ENCODE data around the gene DEFB124.
"Not testable (repeated sequence)": the region's sequence is repeated elsewhere in the genome, so short reads cannot be mapped to it uniquely, and the experiment has no call there.

Gene DEFB124, protein sequence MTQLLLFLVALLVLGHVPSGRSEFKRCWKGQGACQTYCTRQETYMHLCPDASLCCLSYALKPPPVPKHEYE

DNA sequence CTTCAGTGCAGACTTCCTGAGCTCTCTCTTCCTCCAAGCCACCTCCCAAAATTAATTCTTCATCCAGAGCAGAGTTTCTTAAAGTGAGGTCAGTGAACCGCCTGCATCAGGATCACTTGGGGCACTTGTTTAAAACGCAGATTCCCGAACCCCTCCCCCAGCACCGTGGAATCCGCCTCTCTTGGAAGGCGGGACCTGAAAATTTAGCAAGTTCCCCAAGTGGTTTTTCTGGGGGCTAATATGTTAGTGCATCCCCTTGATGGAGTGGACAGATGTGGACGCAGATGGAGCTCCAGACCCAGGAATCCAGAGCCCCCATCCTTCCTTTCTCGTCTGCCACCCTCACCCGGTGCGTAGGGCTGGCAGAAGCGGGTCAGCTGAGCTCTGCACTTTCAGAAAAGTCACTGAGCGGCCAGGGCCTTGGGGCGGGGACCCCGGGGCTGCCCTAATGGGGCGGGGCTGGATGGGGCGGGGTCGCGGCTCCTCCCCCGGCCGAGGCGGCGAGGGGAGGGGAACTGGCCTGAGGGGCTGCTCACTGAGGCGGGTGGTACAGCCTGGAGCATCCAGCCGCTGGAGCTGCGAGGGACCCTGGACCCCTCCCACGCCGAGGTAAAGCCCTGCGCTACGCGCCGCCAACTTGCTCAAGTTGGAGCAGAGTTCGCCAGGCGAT, at the start of gene DEFB124, which contains the start of gene REM1:
TSS of gene DEFB124 (minus strand) at position 370 of the 670 bp plus-strand sequence. CDS start 2,114 bp downstream, outside the sequence.
TSS of gene REM1 (plus strand) at position 531 of the 670 bp plus-strand sequence. CDS start 1,158 bp downstream, outside the sequence.
- H3K36me3 Mint-ChIP-seq (ENCODE audit: low read depth), result peaks cover 4% of the 10 kb centered on the region
- H3K27ac Mint-ChIP-seq, result no peak within 1 kb of the TSS
- TF ChIP-seq, protein P1, sequence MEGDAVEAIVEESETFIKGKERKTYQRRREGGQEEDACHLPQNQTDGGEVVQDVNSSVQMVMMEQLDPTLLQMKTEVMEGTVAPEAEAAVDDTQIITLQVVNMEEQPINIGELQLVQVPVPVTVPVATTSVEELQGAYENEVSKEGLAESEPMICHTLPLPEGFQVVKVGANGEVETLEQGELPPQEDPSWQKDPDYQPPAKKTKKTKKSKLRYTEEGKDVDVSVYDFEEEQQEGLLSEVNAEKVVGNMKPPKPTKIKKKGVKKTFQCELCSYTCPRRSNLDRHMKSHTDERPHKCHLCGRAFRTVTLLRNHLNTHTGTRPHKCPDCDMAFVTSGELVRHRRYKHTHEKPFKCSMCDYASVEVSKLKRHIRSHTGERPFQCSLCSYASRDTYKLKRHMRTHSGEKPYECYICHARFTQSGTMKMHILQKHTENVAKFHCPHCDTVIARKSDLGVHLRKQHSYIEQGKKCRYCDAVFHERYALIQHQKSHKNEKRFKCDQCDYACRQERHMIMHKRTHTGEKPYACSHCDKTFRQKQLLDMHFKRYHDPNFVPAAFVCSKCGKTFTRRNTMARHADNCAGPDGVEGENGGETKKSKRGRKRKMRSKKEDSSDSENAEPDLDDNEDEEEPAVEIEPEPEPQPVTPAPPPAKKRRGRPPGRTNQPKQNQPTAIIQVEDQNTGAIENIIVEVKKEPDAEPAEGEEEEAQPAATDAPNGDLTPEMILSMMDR (IDR thresholded peaks at IDR 0.05; ENCODE audit: unreplicated experiment in 3 of 3), result no peak
- no peaks in the 10 kb centered on the region for H3K4me1 Mint-ChIP-seq
- H3K27me3 Mint-ChIP-seq (ENCODE audit: low read depth), result peaks cover 6% of the 10 kb centered on the region
- no peak within 1 kb of the TSS for H3K4me3 Mint-ChIP-seq
- peaks cover 21% of the 10 kb centered on the region for H3K9me3 Mint-ChIP-seq

DNA sequence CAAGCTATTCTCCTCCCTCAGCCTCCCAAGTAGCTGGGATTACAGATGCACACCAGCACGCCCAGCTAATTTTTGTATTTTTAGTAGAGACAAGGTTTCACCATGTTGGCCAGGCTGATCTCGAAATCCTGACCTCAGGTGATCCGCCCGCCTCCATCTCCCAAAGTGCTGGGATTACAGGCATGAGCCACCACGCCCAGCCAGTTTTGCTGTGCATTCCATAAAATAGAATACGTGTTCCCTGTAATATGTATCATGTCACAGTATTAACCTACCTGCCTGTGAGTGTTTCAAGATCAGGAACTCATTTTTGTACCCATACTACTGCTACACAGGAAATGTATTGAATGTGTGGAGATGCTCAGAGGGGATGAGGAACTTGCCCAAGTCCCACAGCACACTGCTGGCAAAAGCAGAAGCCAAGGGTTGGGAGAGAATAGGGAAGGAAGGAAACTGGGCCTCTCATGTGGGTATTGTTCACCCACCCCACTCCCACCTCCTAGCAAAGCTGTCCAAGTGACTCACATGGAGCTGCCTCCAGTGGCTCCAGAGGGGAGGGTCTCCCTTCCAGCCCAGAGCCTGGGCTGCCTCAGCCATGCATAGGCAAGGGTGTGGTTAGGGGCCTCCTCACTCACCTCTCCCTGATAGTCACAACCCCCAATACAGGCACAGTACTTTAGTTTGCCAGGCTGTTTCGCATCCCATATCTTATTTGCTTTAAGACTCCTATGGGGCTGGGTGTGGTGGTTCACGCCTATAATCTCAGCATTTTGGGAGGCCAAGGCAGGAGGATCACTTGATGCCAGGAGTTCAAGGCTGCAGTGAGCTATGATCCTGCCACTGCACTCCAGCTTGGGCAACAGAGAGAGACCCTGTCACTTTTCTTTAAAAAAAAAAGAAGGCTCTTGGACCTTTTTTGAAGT, 48.7 kb upstream of the DEFB124 start:
- no peak overlapping the region for H3K4me3 Mint-ChIP-seq
- no peak overlapping the region for H3K27ac Mint-ChIP-seq
- H3K4me1 Mint-ChIP-seq, result no peaks in the 10 kb centered on the region
- peaks cover 38% of the 10 kb centered on the region for H3K36me3 Mint-ChIP-seq (ENCODE audit: low read depth)
- TF ChIP-seq, protein P1 (IDR thresholded peaks at IDR 0.05; ENCODE audit: unreplicated experiment in 3 of 3), result no peak
- H3K9me3 Mint-ChIP-seq, result no peaks in the 10 kb centered on the region
- H3K27me3 Mint-ChIP-seq (ENCODE audit: low read depth), result no peaks in the 10 kb centered on the region

DNA sequence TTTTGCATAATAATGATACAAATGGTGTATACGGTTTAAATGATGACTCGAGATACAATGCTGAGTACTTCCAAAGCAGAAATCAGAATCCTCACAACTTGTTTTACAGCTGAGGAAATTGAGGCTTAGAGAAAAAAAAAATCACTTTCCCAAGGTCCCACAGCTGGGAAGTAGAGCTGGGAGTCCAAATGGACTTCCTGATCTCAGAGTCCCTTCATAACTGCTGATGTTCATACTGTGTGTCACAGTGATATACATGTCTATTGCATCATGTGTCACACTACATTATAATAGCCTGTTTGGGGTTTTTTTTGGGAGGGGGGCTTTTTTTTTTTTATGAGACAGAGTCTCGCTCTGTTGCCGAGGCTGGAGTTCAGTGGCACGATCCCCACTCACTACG, 47.8 kb upstream of the DEFB124 start:
- TF ChIP-seq, protein P1 (IDR thresholded peaks at IDR 0.05; ENCODE audit: unreplicated experiment in 3 of 3), result no peak
- H3K36me3 Mint-ChIP-seq (ENCODE audit: low read depth), result peaks cover 34% of the 10 kb centered on the region
- no peaks in the 10 kb centered on the region for H3K9me3 Mint-ChIP-seq
- no peaks in the 10 kb centered on the region for H3K27me3 Mint-ChIP-seq (ENCODE audit: low read depth)
- no peak overlapping the region for H3K27ac Mint-ChIP-seq
- H3K4me1 Mint-ChIP-seq, result no peaks in the 10 kb centered on the region
- H3K4me3 Mint-ChIP-seq, result no peak overlapping the region

DNA sequence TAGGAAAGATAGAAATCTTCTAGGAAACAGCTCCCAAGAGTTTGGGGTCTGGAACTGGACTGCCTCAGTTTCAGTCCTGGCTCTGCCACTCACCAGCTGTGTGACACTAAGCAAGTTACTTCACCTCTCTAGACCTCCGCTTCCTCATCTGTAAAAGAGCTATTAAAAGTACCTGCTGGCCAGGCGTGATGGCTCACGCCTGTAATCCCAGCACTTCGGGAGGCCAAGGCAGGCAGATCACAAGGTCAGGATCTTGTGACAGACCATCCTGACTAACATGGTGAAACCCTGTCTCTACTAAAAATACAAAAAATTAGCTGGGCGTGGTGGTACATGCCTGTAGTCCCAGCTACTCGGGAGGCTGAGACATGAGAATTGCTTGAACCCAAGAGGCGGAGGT, 46.3 kb upstream of the DEFB124 start:
- not testable (repeated sequence) for H3K27ac Mint-ChIP-seq; H3K9me3 Mint-ChIP-seq; H3K27me3 Mint-ChIP-seq (ENCODE audit: low read depth); H3K4me3 Mint-ChIP-seq; H3K4me1 Mint-ChIP-seq
- peaks cover 23% of the 10 kb centered on the region for H3K36me3 Mint-ChIP-seq (ENCODE audit: low read depth)

DNA sequence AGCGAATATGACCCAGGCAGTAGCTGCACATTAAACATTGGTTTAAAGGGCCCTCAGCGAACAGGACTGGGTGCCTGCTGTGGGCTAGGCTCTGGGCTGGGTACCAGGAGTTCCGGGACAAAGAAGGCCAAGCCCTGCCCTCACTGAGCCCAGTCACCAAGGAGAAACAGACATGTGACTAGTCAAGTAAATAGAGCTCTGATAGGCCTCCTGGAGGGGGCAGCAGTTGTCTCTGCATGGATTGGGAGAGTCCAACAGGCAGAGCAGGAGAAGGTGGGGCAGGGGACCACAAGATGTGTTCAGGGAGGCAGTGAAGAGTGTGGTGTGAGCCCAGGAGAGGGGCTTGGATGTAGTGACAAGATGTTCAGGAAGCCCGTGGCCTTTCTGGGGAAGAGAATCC, 42.4 kb upstream of the DEFB124 start:
- H3K4me3 Mint-ChIP-seq, result no peak overlapping the region
- no peaks in the 10 kb centered on the region for H3K9me3 Mint-ChIP-seq
- no peaks in the 10 kb centered on the region for H3K4me1 Mint-ChIP-seq
- TF ChIP-seq, protein P1 (IDR thresholded peaks at IDR 0.05; ENCODE audit: unreplicated experiment in 3 of 3), result no peak
- H3K36me3 Mint-ChIP-seq (ENCODE audit: low read depth), result peaks cover 10% of the 10 kb centered on the region
- no peak overlapping the region for H3K27ac Mint-ChIP-seq
- H3K27me3 Mint-ChIP-seq (ENCODE audit: low read depth), result no peaks in the 10 kb centered on the region

DNA sequence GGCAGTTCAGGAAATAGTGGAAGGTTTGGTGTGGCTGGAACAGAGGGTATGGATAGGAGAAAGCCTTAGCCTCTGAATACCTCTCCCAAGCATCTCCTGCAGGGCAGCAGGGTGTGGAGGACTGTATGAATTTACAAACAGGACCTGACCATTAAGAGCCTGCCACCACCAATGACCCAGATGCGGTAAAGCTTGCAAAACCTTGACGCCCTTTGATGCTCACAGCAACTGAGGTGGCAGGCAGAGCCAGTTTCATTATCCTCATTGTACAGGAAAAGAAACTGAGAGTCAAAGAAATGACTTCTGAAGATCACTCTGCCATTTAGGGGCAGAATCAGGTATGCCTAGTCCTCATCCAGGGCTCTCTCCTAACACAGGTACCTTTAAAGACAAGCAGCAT, 41.7 kb upstream of the DEFB124 start:
- Mint-ChIP-seq H3K4me3 (no peak overlapping the region), H3K9me3 (no peaks in the 10 kb centered on the region), H3K36me3 (ENCODE audit: low read depth) (peaks cover 10% of the 10 kb centered on the region), H3K27me3 (ENCODE audit: low read depth) (no peaks in the 10 kb centered on the region), H3K27ac (no peak overlapping the region), H3K4me1 (no peaks in the 10 kb centered on the region)
- TF ChIP-seq, protein P1 (IDR thresholded peaks at IDR 0.05; ENCODE audit: unreplicated experiment in 3 of 3), result no peak

All from nephron (organoid).